ENCODE results near the gene NUCB1.

The NUCB1 gene

DNA sequence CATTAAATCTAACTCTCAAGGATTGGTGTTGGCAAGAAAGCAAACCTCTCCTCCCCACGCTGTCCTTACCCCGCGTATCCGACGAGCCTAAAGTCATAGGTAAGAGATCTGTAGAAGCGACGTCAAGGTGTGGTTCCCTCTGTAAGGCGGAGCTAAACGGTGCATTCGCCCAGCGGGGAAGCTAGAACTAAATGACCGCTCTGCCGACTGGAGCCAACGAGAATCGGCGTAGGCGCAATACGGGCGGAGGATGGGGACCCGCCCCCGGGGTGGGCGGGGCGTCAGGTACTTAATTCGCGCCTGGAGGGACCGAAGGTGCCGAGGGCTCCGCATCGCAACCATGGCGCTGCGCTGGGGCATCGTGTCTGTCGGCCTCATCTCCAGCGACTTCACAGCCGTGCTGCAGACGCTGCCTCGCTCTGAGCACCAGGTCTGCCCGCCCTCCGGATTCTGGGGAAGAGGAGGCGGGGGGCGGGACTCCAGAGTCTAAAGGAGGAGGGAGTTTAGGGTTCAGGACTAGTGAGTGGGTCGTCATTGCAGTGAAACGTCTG lies 33.3 kb downstream of the NUCB1 start, which contains the start of gene DHDH:
Gene DHDH, plus strand, starts transcription at position 318 of the 551 bp plus-strand sequence. Its CDS starts 23 bp downstream, at position 341.
- Histone ChIP-seq H3K4me3 (ENCODE audit: low read depth in 1 of 2, low read length in 2 of 2) (peak within 1 kb of the TSS; percentile 67 to 77), H3K36me3 (ENCODE audit: control insufficient read depth in 1 of 2, insufficient read depth in 2 of 2, low read length in 2 of 2) (no peaks in the 10 kb centered on the region), H3K27me3 (ENCODE audit: control insufficient read depth in 1 of 2, insufficient read depth in 2 of 2, low read length in 2 of 2) (no peaks in the 10 kb centered on the region), H3K4me1 (ENCODE audit: control insufficient read depth in 1 of 2, insufficient read depth in 2 of 2, low read length in 2 of 2) (peaks cover 6 to 16% of the 10 kb centered on the region in 2 donors), H3K9ac (ENCODE audit: low read depth in 1 of 2, low read length in 2 of 2) (peak within 1 kb of the TSS; percentile 45 to 66), H3K9me3 (ENCODE audit: control insufficient read depth in 1 of 2, low read length in 2 of 2) (no peaks in the 10 kb centered on the region), H3K27ac (ENCODE audit: low read depth, low read length) (no peak within 1 kb of the TSS)

DNA sequence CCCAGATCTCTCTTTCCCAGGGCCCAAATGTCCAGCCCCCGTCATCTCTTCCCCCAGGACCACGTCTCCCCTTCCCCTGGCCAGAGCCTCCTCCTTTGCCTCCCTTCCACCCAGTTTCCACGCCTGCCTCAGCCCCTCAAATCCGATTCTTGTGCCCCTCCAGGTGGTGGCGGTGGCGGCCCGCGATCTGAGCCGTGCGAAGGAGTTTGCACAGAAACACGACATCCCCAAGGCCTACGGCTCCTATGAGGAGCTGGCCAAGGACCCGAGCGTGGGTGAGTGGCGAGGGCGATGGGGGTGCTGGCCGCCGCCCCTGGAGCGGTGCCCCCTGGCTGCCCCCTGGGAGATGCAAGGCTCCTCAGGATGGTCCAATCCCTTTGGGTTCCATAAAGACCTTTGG lies 34.7 kb downstream of the NUCB1 start:
- Histone ChIP-seq H3K36me3 (ENCODE audit: control insufficient read depth in 1 of 2, insufficient read depth in 2 of 2, low read length in 2 of 2) (no peaks in the 10 kb centered on the region), H3K4me1 (ENCODE audit: control insufficient read depth in 1 of 2, insufficient read depth in 2 of 2, low read length in 2 of 2) (peaks cover 6 to 15% of the 10 kb centered on the region in 2 donors), H3K4me3 (ENCODE audit: low read depth in 1 of 2, low read length in 2 of 2) (no peak overlapping the region), H3K27ac (ENCODE audit: low read depth, low read length) (no peak overlapping the region), H3K9ac (ENCODE audit: low read depth in 1 of 2, low read length in 2 of 2) (no peak overlapping the region), H3K9me3 (ENCODE audit: control insufficient read depth in 1 of 2, low read length in 2 of 2) (no peaks in the 10 kb centered on the region), H3K27me3 (ENCODE audit: control insufficient read depth in 1 of 2, insufficient read depth in 2 of 2, low read length in 2 of 2) (no peaks in the 10 kb centered on the region)

DNA sequence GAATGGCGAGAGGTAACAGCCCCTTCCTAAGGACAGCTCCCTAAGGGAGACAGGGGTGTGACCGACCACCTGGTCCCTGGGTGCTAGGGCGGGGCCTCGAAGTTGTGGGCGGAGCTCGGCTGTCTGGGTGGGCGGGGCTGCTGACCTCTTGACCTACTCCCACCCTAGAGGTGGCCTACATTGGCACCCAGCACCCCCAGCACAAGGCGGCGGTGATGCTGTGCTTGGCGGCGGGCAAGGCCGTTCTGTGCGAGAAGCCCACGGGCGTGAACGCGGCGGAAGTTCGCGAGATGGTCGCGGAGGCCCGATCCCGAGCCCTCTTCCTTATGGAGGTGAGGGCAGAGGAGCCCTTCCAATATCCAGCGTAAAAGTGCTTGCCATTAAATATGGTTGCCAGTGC lies 35.8 kb downstream of the NUCB1 start:
- Histone ChIP-seq H3K9ac (ENCODE audit: low read depth in 1 of 2, low read length in 2 of 2) (no peak overlapping the region), H3K27me3 (ENCODE audit: control insufficient read depth in 1 of 2, insufficient read depth in 2 of 2, low read length in 2 of 2) (no peaks in the 10 kb centered on the region), H3K9me3 (ENCODE audit: control insufficient read depth in 1 of 2, low read length in 2 of 2) (peaks cover 0 to 1% of the 10 kb centered on the region in 2 donors), H3K4me1 (ENCODE audit: control insufficient read depth in 1 of 2, insufficient read depth in 2 of 2, low read length in 2 of 2) (peaks cover 6 to 15% of the 10 kb centered on the region in 2 donors), H3K36me3 (ENCODE audit: control insufficient read depth in 1 of 2, insufficient read depth in 2 of 2, low read length in 2 of 2) (no peaks in the 10 kb centered on the region), H3K27ac (ENCODE audit: low read depth, low read length) (no peak overlapping the region), H3K4me3 (ENCODE audit: low read depth in 1 of 2, low read length in 2 of 2) (no peak overlapping the region)

DNA sequence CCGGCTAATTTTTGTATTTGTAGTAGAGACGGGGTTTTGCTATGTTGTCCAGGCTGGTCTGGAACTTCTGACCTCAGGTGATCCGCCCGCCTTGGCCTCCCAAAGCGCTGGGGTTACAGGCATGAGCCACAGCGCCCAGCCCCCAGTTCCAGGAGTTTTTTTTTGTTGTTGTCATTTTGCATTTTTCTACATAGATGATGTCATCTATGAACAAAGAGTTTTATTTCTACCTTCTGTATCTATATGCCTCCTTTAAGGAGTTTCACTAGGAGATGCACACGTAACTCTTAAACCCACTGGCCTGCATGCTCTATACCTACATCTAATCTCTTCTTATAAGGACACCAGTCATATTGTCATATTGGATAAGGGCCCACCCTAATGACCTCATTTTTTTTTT lies 38.1 kb downstream of the NUCB1 start:
- Histone ChIP-seq H3K27ac (ENCODE audit: low read depth, low read length) (no peak overlapping the region), H3K9ac (ENCODE audit: low read depth in 1 of 2, low read length in 2 of 2) (no peak overlapping the region), H3K4me3 (ENCODE audit: low read depth in 1 of 2, low read length in 2 of 2) (no peak overlapping the region), H3K27me3 (ENCODE audit: control insufficient read depth in 1 of 2, insufficient read depth in 2 of 2, low read length in 2 of 2) (no peaks in the 10 kb centered on the region), H3K36me3 (ENCODE audit: control insufficient read depth in 1 of 2, insufficient read depth in 2 of 2, low read length in 2 of 2) (peaks cover 0 to 2% of the 10 kb centered on the region in 2 donors), H3K9me3 (ENCODE audit: control insufficient read depth in 1 of 2, low read length in 2 of 2) (peaks cover 0 to 5% of the 10 kb centered on the region in 2 donors), H3K4me1 (ENCODE audit: control insufficient read depth in 1 of 2, insufficient read depth in 2 of 2, low read length in 2 of 2) (peaks cover under 1 to 10% of the 10 kb centered on the region in 2 donors)

DNA sequence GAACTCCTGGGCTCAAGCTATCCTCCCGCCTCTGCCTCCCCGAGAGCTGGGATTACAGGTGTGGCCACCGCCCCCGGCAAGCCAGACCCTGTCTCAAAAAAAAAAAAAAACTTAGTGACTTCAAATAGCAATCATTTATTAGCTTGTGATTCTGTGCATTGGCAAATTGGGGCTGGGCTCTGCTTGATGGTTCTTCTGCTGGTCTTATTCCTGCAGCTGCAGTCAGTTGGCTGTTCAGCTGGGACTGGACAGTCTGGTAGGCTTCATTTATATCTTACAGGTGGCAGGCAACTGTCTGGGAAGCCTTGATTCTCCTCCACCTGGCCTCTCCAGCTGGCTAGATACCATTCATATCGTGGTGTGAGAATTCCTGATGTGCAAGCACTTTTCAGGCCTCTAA lies 40.8 kb downstream of the NUCB1 start:
- no peak overlapping the region for H3K27ac ChIP-seq (ENCODE audit: low read depth, low read length)
- no peaks in the 10 kb centered on the region for H3K4me1 ChIP-seq (ENCODE audit: control insufficient read depth in 1 of 2, insufficient read depth in 2 of 2, low read length in 2 of 2)
- H3K4me3 ChIP-seq (ENCODE audit: low read depth in 1 of 2, low read length in 2 of 2): no peak overlapping the region
- H3K27me3 ChIP-seq (ENCODE audit: control insufficient read depth in 1 of 2, insufficient read depth in 2 of 2, low read length in 2 of 2): no peaks in the 10 kb centered on the region
- peaks cover 0 to 5% of the 10 kb centered on the region in 2 donors for H3K9me3 ChIP-seq (ENCODE audit: control insufficient read depth in 1 of 2, low read length in 2 of 2)
- no peak overlapping the region for H3K9ac ChIP-seq (ENCODE audit: low read depth in 1 of 2, low read length in 2 of 2)
- H3K36me3 ChIP-seq (ENCODE audit: control insufficient read depth in 1 of 2, insufficient read depth in 2 of 2, low read length in 2 of 2): peaks cover 0 to 2% of the 10 kb centered on the region in 2 donors

DNA sequence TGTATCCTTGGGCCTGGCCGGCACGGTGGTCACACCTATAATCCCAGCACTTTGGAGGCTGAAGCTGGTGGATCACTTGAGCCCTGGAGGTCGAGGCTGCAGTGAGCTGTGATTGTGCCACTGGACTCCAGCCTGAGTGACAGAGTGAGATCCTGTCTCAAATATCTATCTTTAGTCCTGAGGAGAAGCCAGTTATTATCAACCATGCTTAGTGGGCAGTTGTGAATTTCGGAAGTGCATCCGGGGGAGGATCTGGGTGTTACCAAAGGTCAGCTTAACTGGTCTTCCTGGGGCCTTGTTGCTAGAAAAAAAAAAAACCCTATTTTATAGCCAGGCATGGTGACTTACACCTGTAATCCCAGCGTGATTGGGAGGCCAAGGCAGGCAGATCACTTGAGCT lies 43.0 kb downstream of the NUCB1 start:
- Histone ChIP-seq H3K4me1 (ENCODE audit: control insufficient read depth in 1 of 2, insufficient read depth in 2 of 2, low read length in 2 of 2) (no peaks in the 10 kb centered on the region), H3K36me3 (ENCODE audit: control insufficient read depth in 1 of 2, insufficient read depth in 2 of 2, low read length in 2 of 2) (peaks cover 0 to 2% of the 10 kb centered on the region in 2 donors), H3K9ac (ENCODE audit: low read depth in 1 of 2, low read length in 2 of 2) (no peak overlapping the region), H3K4me3 (ENCODE audit: low read depth in 1 of 2, low read length in 2 of 2) (no peak overlapping the region), H3K27me3 (ENCODE audit: control insufficient read depth in 1 of 2, insufficient read depth in 2 of 2, low read length in 2 of 2) (no peaks in the 10 kb centered on the region), H3K9me3 (ENCODE audit: control insufficient read depth in 1 of 2, low read length in 2 of 2) (peaks cover 5% of the 10 kb centered on the region in 2 donors), H3K27ac (ENCODE audit: low read depth, low read length) (no peak overlapping the region)

DNA sequence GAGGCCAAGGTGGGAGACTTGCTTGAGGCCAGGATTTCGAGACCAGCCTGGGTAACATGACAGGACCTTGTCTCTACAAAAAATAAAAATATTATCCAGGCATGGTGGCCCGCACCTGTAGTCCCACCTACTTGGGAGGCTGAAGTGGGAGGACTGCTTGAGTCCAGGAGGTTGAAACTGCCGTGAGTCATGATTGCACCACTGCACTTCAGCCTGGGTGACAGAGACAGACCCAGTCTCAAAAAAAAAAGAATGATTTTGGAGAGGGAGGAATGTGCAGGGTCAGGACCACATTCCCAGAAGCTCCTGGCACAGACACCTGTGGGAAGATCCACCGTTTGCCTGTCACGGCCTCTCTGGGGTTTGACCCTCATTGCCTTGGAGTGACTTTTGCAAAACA lies 45.3 kb downstream of the NUCB1 start:
- Histone ChIP-seq H3K27me3 (ENCODE audit: control insufficient read depth in 1 of 2, insufficient read depth in 2 of 2, low read length in 2 of 2) (no peaks in the 10 kb centered on the region), H3K4me1 (ENCODE audit: control insufficient read depth in 1 of 2, insufficient read depth in 2 of 2, low read length in 2 of 2) (no peaks in the 10 kb centered on the region), H3K9ac (ENCODE audit: low read depth in 1 of 2, low read length in 2 of 2) (no peak overlapping the region), H3K36me3 (ENCODE audit: control insufficient read depth in 1 of 2, insufficient read depth in 2 of 2, low read length in 2 of 2) (peaks cover 0 to 2% of the 10 kb centered on the region in 2 donors), H3K9me3 (ENCODE audit: control insufficient read depth in 1 of 2, low read length in 2 of 2) (peaks cover 5% of the 10 kb centered on the region in 2 donors), H3K4me3 (ENCODE audit: low read depth in 1 of 2, low read length in 2 of 2) (no peak overlapping the region), H3K27ac (ENCODE audit: low read depth, low read length) (no peak overlapping the region)

DNA sequence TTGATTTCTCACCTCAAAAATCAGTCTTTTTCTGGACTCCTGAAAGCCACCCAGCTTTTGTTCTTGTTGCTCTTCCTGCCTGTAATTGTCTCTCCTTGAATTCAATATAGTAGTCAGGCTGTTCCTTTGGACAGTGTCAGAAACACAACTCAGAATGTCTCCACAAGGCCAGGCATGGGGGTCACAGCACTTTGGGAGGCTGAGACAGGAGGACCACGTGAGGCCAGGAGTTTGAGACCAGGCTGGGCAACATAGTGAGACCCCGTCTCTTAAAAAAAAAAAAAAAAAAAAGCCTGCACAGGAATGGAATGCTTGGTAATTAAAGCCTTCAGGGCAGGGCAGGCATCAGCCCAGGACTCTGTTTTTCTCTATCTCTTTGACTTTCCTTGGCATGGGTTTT lies 45.7 kb downstream of the NUCB1 start:
- peaks cover 0 to 2% of the 10 kb centered on the region in 2 donors for H3K36me3 ChIP-seq (ENCODE audit: control insufficient read depth in 1 of 2, insufficient read depth in 2 of 2, low read length in 2 of 2)
- H3K9me3 ChIP-seq (ENCODE audit: control insufficient read depth in 1 of 2, low read length in 2 of 2): peaks cover 4 to 5% of the 10 kb centered on the region in 2 donors
- no peak overlapping the region for H3K4me3 ChIP-seq (ENCODE audit: low read depth in 1 of 2, low read length in 2 of 2)
- no peak overlapping the region for H3K27ac ChIP-seq (ENCODE audit: low read depth, low read length)
- no peak overlapping the region for H3K9ac ChIP-seq (ENCODE audit: low read depth in 1 of 2, low read length in 2 of 2)
- H3K27me3 ChIP-seq (ENCODE audit: control insufficient read depth in 1 of 2, insufficient read depth in 2 of 2, low read length in 2 of 2): no peaks in the 10 kb centered on the region
- no peaks in the 10 kb centered on the region for H3K4me1 ChIP-seq (ENCODE audit: control insufficient read depth in 1 of 2, insufficient read depth in 2 of 2, low read length in 2 of 2)

DNA sequence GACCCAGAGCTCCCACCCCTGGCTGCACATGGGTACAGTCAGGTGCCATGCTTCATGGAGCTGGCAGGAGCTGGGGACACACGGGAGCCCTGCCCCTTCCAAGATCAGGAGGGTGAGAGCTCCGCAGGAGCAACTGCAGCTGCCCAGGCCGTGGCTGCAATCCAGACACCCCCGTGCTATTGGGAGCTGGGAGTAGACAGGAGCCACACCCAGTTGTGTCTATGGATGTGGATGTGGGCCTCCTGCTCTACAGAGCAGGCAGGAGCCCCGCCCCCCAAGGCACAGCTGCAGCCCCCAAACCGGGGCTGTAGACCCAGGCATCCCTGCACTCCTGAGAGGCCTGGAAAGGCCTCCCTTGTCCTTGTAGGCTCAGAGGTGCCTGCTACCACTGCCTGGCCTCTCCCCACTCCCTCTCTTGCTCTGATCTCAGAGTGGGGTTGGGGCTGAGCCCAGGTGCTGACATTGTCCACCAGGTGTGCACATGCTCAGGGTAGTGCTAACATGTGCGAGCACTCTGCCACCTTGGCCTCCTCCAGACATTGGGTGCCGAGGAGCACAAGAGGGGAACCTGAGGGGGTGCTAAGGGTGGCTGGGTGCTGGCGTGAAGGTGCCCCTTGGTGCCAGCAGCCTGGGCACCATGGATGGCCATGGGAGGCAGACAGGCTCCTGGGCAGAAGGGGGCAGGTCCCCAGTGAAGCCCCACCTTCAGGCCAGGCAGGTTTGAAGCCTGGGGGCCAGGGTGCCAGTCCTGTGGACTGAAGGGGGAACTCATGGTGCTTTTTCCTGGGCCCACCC lies 46.5 kb downstream of the NUCB1 start:
- H3K27ac ChIP-seq (ENCODE audit: low read depth, low read length): no peak overlapping the region
- H3K9ac ChIP-seq (ENCODE audit: low read depth in 1 of 2, low read length in 2 of 2): no peak overlapping the region
- H3K9me3 ChIP-seq (ENCODE audit: control insufficient read depth in 1 of 2, low read length in 2 of 2): peaks cover 0 to 5% of the 10 kb centered on the region in 2 donors
- H3K36me3 ChIP-seq (ENCODE audit: control insufficient read depth in 1 of 2, insufficient read depth in 2 of 2, low read length in 2 of 2): peaks cover 0 to 2% of the 10 kb centered on the region in 2 donors
- no peaks in the 10 kb centered on the region for H3K4me1 ChIP-seq (ENCODE audit: control insufficient read depth in 1 of 2, insufficient read depth in 2 of 2, low read length in 2 of 2)
- no peaks in the 10 kb centered on the region for H3K27me3 ChIP-seq (ENCODE audit: control insufficient read depth in 1 of 2, insufficient read depth in 2 of 2, low read length in 2 of 2)
- H3K4me3 ChIP-seq (ENCODE audit: low read depth in 1 of 2, low read length in 2 of 2): no peak overlapping the region

DNA sequence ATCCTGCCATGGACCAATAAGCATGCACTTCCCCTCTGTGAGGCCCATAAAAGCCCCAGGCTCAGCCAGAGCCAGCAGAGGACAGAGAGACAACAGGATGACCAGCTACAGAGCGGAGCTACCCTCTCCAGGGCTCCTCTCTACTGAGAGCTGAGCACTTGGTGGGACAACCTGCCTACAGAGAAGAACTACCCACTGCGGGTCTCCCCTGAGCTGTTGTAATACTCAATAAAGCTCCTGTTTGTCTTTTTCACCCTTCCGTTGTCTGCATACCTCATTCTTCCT lies 47.1 kb downstream of the NUCB1 start:
- no peaks in the 10 kb centered on the region for H3K27me3 ChIP-seq (ENCODE audit: control insufficient read depth in 1 of 2, insufficient read depth in 2 of 2, low read length in 2 of 2)
- no peak overlapping the region for H3K27ac ChIP-seq (ENCODE audit: low read depth, low read length)
- H3K9ac ChIP-seq (ENCODE audit: low read depth in 1 of 2, low read length in 2 of 2): no peak overlapping the region
- H3K9me3 ChIP-seq (ENCODE audit: control insufficient read depth in 1 of 2, low read length in 2 of 2): peaks cover 0 to 5% of the 10 kb centered on the region in 2 donors
- peaks cover 0 to 2% of the 10 kb centered on the region in 2 donors for H3K36me3 ChIP-seq (ENCODE audit: control insufficient read depth in 1 of 2, insufficient read depth in 2 of 2, low read length in 2 of 2)
- no peak overlapping the region for H3K4me3 ChIP-seq (ENCODE audit: low read depth in 1 of 2, low read length in 2 of 2)
- H3K4me1 ChIP-seq (ENCODE audit: control insufficient read depth in 1 of 2, insufficient read depth in 2 of 2, low read length in 2 of 2): no peaks in the 10 kb centered on the region

Measured in duodenal mucosa (tissue), 2 donors.